GM18502 (cell line): ENCODE results near the gene C1QTNF6.
"Not testable (repeated sequence)": the region's sequence is repeated elsewhere in the genome, so short reads cannot be mapped to it uniquely, and the experiment has no call there.

Experiments used
- ATAC-seq: cut with Tn5 transposase; IDR thresholded peaks from one replicate; pipeline ENCODE4 v1.9.1; 2021; ENCODE audit warnings: mild to moderate bottlenecking; ENCODE audit not compliant: unreplicated experiment, poor library complexity

C1QTNF6 gene

GRCh38 chr22:37179126-37179470, 8.9 kb downstream of the C1QTNF6 start:
- no peak for ATAC-seq

DNA sequence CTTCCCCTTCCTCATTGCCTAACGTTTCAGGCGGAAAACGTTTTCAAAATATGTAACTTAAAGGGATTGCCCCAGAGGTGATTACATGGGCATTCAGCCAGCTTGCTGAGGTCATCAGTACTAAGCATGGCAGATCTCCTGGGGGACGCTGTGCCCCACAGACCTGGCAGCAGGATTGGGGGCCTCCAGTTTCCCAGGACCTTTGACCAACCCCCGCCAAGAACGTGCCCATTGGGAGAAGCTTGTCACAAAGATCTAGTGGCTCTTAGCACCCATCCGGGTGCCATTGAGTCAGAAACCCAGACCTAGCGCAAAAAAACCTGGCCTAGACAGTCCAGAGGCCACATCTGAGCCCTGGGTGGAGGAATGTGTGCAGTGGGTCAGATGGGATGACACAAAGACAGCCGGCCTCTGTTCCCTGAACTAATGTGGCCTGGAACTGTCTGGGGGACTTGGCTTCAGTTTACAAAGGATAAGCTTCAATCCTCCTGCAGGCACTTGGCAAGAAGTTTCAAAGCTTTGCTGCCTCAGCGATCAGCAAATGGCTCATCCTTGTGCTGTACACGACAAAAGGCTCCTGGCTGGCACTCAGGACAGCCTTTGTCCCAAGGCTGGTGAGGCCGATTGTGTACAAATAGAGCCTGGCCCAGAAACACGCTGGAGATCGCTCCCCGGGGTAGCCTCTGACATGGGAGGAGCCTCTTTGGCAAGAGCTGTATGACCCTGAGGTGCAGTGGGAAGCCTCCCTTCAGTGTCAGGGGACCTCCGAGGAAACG, 9.5 kb downstream of the C1QTNF6 start:
- no peak for ATAC-seq

DNA sequence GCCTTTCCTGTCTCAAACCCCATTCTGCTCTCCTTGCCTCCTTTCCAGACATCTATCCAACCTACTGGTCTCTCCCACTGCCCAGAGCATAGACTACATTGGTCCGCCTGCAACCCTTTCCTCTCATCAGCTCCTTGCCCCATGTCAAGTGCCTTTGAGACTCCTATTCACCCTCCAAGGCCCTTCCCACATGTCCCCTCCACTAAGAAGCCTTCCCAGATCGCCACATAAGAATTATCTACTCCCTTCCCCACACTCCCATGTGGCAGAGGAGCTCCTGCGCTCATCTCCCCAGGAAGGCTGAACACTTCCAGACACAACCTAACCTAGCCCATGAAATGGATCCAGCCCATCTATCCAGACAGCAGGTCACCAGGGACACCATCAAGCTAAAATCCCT, 10.3 kb downstream of the C1QTNF6 start:
- no peak for ATAC-seq

DNA sequence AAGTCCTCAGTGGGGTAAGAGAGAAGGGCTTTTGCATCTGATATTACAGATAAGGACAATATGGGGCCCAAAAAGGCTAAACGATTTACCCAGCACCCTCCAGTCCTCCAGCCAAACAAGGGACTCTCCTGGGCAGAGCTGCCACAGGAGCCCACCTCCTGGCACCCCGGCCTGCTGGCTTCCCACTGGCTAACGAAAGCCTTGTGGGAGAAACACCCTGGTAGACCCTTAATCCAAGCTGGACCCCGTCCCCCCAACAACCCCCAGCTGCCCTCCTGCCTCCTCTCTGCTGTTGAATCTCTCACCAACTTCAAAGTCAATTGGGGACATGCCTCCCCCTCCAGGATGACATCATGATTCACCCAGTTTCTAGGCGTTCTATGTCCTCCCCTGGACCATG, 10.8 kb downstream of the C1QTNF6 start:
- no peak for ATAC-seq

GRCh38 chr22:37176464-37177061, 11.5 kb downstream of the C1QTNF6 start:
- no peak for ATAC-seq

GRCh38 chr22:37175414-37176281, 12.4 kb downstream of the C1QTNF6 start:
- ATAC-seq = no peak

GRCh38 chr22:37174964-37175363, 13.1 kb downstream of the C1QTNF6 start:
- ATAC-seq = no peak

DNA sequence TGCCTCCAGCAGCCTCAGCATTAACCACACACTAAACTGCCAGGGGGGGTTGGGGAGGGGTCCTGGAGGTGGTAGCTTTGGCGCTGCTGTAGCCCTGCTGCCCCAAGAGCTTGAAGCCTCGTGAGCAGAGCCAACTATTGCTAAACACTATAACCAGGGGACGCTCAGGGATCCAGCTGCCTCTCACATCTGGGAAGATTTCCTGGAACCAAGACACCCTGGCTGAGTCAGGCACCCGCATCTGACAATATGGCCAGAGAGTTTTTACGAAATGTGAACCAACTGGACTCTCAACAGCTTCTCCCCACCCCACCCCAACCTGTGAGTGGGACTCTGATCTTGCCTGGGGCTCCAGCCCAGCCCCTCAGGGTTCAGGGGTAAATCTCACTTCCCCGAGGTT, 14.3 kb downstream of the C1QTNF6 start:
- ATAC-seq = no peak

DNA sequence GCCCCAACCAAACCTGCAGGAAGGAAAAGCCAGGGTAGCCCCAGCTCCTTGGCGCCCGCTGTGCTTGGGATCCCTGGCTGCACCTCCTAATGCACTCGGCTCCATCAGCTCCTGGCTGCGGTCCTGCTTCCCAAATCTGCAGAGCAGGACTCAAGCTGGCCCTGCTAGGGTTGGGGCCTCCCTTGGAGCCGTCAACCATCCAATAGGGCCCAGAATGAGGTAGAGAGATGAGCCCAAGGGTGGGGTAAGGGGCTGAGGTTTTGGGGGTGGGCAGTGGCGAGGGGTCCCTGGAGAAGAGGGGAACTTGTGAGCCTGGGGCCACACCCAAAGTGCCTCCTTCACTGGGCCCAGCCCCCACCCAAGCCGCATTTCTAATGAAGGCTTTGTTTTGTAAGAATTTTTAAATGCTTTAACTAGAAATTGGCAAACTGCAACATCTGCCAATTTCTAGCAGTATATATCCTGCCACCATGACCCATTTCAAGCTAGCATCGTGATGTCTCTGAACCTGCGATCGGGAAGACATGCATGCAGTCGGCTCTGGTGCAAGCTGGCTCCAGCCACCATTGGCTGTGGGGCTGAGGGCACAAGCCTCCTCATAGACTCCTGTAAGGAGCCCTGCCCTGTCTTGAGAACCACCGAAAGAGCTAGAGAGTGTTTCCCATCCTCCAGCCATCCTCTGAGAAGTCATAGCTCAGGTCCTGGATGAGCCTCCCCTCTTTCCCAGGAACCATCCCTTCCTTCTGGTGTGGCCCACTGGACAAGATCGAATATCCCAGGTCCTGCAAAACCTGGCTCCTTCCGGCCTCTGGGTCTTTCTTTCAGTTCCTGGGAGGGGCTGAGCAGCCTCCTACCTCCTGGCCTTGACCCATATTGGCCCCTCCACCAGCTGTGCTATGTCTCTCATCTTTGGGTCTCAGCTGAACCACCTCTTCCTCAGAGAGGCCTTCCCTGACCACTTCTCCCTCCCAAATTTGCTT, 15.5 kb downstream of the C1QTNF6 start:
- ATAC-seq = no peak

GRCh38 chr22:37171662-37172061, 16.4 kb downstream of the C1QTNF6 start:
- no peak for ATAC-seq

DNA sequence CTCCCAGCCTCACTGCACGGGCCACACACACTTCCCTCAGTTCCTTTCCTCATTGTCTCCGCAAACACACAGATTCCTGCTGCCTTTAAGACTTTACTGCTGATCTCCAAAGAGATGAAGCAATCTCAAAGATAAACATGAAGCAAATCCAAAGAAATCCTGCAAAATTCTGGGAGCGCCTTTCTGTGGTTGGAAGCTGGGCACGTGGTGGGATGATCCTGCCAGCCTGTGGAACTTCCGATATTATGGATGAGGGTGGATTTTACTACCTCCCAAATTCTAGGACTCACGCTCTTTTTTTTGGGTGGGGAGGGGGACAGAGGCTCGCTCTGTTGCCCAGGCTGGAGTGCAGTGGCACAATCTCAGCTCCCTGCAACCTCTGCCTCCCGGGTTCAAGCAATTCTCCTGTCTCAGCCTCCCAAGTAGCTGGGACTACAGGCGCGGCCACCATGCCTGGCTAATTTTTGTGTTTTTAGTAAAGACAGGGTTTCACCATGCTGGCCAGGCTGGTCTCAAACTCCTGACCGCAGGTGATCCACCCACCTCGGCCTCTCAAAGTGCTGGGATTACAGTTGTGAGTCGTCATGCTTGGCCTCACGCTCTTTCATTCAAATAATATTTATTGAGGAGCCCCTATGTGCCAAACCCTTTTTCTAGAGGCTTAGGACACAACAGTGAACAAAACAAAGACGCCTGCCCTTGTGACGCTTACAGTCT, 17.2 kb downstream of the C1QTNF6 start:
- ATAC-seq = not testable (repeated sequence)

GRCh38 chr22:37169947-37170688, 17.9 kb downstream of the C1QTNF6 start:
- ATAC-seq = no peak

DNA sequence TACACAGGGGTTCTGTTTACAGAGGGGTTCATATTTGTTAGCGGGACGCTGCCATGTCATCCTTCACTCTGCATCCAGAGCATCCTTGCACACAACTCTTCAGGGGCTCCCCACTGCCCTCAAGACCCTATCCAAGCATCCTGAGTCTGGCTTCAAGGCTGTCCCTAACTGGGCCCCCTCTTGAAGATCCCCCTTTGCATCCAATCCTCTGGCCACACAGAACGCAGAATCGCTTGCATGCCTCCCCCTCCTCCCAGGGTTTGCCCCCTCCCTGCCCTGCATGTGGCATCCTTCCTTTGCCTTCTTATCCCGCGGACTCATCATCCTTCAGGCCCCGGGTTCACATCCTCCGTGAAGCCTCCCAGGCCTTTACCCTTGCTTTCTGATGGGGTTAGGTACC, 18.6 kb downstream of the C1QTNF6 start:
- no peak for ATAC-seq

DNA sequence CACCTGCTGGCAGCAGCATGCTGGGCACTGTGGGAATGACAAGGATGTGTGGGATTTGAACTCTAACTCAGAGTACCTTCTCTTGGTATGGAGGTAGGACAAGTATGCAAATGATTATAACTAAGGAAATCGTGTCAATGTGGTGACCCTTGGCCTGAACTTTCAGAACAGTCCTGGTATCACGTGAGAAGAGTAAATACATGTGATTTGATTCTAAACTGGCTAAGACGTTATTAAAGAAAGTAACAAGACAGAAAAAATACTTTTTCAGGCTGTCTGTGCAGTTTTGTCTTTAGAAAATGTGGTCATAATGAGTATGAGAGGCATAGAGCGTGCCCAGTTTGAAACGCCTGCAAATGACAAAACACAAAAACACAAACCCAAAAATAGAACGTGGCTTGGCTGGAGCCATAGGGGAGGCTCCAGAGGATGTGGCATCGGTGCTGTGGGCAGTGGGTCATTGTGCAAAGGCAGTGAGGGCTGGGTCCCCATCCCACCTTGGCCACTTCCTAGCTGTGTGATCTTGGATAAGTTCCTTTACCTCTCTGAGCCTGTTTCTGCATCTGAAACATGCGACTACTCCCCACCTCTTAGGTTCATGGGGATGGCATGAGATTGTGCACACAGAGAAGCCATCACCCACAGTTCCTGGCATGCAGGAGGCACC, 19.9 kb downstream of the C1QTNF6 start:
- ATAC-seq = no peak

DNA sequence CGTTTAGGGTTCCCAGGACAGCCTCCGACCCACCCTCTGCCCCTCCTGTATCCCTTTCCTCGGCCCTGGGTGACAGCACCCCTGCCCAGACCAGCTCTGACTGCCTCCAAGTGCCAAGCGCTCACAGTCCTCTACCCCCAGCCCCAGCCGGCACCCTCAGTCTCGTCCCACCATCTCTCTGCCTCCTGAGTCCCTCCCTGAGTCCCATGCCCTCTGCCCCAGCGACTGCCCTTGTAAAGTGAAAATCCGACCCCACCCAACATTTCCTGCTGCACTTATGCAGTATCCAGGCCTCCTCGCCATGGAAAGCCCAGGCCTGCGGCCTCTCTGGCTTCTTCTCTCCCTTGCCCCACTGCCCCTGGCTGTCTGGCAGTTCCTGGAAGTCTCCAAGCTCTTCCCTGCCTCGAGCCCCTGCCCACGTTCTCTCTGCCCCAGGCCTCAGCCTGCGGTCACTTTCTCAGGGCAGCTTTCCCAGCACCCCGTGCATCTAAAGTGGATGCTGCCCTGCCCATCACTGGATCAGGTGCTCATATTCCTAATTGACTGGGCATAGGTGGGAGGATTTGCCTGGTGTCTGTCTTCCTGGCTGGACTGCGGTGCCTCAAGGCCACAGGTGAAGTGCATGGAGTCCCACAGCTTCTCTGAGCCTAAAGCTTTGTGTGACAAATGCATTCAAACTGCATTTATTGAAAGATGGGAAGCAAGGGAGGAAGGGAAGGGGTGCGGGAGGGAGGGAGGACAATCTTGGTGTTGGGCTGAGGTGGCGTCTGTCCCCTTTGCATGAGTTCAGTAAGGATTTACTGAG, 20.7 kb downstream of the C1QTNF6 start:
- no peak for ATAC-seq

DNA sequence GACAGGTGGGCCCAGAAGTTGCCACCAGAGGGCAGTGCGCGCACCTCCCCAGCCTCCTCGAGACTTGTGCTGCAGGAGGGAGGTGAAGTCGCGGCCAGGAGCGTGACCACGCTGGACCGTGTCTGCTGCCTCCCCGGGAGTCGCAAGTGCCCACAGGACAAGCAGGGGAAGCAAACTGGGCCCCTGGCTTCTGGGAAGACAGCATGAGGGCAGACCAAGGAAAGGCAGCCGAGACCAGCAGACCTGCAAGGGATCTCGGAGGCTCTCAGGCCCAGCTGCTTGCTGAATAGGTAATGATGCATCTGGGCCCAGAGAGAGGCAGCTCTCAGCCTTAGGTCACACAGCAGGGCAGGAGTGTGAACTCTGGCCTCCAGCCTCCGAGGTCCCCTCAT, 21.4 kb downstream of the C1QTNF6 start:
- ATAC-seq = no peak

- ATAC-seq = no peak
These were observed 21.9 kb downstream of the C1QTNF6 start for GRCh38 chr22:37165940-37166674.
